HG03558 (cell line): ENCODE results near the gene MTHFD1L.

ENCODE experiments used
- ATAC-seq: cut with Tn5 transposase; IDR thresholded peaks from one replicate; pipeline ENCODE4 v1.9.1; 2021; ENCODE audit warnings: moderate number of reproducible peaks; ENCODE audit not compliant: unreplicated experiment; ENCODE audit errors: extremely low read depth

MTHFD1L gene

DNA sequence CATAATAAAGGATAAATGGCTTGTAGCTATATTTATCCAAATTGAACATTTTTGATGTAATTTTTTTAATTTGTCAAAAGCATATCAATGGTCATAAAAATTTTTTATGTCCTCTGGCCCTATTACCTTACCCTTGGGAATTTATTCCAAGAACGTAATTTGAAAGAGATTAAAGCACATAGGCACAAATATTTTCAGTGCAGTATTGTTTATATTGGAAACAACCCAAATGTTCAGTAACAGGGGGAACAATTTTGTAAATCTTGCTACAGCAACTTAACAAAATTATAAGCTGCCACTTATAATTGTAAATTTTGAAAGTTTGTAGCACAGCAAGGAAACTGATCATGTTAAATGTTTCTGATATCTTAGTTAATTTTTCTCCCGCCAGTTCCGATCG, 142.4 kb downstream of the MTHFD1L start:
- no peak for ATAC-seq

DNA sequence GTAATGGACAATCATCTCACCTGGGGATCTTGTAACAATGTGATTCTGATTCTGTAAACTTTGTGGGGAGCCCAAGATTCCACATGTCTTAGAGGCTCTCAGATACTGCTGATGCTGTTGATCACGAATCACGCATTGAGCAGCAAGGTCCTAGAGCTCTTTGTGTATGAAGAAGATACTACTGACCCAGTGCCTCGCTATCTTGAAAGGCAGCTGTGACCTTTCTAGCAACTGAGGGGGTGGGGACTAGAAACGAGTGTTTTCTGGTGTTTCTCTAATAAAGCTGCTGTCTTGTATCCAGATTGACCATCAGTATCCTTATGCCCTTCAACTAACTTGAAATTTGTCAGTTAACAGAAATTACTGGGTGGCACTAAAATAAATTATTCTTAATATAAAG, 142.9 kb downstream of the MTHFD1L start:
- no peak for ATAC-seq

DNA sequence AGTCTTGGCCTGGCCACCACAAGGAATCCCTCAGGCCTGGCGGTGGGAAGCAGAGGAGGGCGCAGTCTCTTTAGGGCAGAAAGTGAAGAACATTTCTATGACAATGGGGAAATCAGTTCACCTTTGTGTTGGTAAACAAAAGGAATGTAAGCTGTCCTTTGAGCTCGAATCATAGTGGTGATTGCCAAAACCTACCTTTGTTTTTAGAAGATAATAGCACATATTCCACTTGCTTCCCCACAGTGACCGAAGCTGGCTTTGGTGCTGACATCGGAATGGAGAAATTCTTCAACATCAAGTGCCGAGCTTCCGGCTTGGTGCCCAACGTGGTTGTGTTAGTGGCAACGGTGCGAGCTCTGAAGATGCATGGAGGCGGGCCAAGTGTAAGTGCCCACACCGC, 144.1 kb downstream of the MTHFD1L start:
- no peak for ATAC-seq

DNA sequence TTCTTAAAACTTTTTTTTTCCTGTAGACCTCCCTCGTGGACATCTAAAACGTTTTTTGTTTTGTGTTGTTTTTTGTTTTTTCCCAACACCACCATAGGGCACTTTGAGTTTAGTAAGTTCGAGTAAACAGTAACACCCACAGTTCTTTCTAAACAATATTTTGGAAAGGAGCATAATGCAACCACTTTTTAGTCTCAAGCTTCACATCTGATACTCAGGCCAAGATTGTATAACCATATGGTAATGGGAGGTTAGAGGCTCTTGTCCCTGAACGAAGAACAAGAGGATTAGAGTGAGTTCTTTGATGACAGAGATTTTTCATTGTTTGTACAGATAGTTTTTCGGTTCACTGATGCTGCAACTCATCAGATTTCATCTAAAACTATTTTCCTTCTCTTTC, 144.6 kb downstream of the MTHFD1L start:
- ATAC-seq = no peak

DNA sequence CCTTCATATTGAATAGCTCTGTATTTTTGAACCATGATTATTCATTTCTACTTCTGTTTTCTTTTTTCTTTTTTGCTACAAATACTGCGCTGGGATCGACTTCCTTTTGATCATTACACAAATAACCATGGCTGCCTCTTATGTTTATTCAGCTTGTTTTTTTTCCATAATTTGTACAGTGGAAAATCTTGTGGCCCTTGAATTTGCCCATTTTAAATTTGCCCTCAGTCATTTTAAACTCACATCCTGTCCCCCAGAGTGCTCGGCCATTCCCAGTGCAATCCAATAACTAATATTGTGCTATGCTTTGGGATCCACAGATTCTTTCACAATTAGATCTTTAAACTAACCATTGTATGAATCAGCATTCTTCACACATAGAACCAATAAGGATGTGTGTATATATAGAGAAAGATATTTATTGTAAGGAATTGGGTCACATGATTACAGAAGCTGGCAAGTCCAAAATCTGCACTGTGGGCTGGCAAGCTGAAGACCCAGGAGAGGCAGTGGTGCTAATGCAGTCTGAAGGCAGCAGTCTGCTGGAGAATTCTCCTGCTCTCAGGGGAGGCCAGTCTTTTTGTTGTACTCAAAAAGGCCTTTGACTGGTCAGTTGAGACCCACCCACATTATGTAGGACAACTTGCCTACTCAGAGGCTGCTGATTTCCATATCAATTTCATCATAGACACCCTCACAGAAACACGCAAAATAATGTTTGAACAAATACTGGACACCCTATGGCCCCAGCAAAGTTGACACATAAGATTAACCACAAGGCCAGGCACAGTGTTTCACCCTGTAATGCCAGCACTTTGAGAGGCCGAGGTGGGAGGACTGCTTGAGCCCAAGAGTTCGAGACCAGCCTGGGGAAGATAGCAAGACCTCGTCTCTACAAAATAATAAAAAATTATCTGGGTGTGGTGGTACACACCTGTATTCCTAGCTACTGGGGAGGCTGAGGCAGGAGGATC, 147.1 kb downstream of the MTHFD1L start:
- no peak for ATAC-seq

DNA sequence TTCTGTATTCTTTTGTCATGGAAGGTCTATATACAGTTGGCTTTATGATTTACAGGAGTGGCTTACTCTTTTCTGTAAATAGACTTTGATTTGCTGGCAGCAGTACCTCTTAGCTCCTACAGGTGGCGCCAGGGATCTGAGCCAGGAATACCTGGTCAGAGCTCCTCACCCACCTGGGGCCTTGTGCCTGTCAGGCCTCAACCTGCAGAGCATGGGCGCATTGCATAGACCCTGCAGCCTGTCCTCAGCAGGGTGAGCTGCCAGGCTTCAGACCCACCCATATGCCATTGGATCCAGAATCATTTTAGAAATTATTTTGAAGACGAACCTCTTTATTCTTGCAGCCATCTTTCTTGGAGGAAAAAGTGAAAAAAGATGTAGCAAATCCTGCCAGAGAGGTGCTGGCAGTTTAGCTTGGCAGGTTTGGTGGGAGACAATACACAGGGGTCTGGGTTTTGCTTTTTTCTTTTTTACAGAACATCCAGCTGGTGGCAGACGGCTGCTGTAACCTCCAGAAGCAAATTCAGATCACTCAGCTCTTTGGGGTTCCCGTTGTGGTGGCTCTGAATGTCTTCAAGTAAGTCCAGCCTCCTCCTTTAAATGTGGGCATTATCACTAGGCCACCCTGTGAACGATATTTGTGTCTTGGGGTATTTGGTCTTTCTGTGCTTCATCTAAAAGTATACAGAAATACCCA, 149.1 kb downstream of the MTHFD1L start:
- no peak for ATAC-seq

DNA sequence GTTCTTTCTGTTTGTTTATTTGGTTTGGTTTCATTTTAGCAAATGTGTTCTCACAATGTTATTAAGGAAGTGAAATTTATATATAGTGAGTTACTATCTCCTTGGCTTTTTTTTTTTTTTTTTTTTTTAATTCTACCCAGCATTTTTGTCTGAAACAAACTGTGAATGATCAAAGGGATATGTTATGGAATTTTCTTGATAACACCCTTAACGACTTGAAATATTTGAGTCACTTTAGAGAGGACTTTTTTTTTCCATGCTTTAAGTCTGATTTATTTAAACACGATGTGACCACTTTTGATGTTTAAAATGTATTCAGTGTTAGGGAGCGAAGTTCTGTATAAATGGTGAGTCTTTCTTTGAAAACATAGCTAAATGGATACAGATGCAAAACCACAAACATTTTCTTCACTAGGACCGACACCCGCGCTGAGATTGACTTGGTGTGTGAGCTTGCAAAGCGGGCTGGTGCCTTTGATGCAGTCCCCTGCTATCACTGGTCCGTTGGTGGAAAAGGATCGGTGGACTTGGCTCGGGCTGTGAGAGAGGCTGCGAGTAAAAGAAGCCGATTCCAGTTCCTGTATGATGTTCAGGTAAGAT, 149.7 kb downstream of the MTHFD1L start:
- ATAC-seq = no peak

DNA sequence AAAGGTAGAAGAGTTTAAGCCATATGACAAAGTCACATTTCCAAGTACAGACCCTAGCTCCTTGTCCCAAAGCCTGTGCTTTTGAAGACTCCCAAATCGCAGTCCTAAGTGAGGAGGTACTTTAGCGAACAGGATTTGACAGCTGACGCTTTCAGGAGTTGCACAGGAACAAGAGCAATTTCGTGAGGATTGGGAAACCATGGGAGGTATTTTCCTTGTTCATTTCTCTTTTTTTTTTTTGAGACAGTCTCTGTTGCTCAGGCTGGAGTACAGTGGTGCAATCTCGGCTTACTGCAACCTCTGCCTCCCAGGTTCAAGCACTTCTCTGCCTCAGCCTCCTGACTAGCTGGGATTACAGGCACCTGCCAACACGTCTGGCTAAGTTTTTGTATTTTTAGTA, 150.6 kb downstream of the MTHFD1L start:
- ATAC-seq = no peak

DNA sequence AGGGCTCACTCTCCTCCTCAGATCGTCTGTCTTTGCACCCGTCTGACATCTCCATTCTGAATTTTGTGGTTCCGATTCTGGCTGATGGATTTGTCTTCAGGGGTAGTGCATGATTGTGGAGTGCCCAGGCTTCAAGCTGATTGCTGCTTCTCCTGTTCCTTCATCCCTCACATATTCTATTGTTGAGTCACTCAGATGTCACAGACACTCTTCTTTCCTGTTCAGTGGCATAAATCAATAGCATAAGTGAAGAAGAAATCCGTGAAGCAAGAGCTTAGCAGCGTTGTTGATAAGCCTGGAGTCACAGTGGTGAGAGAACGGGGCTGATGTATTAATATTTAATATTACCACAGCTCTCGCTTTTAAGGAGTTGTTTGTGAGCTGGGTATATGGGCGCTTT, 152.5 kb downstream of the MTHFD1L start:
- ATAC-seq = no peak

DNA sequence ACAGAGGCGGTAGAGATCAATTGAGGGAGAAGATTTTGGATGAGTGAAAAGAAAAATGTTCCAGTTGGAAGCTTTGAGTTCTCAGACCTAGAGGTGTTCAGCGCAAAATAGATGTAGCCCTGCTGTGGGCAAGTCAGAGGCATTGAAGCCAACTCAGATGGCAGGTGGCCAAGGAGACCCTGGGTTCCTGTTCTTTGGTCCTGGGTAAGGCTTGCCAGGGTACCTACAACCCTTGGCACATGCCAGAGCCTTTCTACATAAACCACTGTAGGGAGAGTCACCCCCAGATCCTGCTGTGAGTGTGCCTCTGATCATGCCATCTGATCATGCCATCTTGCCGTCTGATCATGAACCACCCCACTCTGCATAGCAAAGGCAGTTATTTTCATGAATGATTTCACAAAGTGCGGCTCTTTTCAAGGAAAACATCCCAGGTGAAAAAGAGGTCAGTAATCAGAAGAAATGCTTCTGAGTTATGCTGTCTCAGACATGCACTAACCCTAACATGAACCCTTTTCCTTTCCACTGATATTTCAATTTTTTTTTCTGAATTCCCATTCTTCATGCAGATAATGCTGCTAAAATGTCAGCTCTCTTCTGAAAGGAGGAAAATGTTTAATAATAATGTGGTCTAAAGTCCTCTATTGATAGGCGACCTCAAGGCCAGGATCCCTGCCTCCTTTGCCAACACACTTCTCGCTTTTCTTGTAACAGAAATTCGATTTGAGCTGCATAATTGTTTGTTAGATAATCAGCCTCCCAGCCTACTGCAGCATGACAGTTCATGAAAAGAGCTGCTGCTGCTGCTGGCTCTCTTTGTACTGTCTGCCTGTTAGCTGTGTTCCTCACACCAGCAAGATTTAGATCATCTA, 153.6 kb downstream of the MTHFD1L start:
- no peak for ATAC-seq

DNA sequence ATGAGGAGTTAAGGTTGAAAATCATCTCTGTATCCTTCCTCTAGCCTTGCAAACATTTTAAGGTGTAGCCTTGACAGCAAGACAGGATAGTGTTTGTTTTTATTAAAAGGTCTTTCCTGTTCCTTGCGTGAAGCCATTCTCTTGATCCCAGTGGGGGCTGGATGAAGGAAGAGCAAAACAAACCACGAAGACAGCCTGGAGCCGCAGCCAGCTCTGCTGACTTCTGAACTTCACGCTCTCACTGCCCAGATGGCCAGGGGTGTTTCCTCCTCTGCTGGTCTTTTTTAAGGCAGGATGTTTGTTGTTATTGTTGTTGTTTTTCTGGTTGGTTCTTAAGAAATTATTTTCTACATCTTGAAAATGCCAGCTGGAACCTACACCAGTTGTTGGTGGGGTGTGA, 156.4 kb downstream of the MTHFD1L start:
- ATAC-seq = no peak

DNA sequence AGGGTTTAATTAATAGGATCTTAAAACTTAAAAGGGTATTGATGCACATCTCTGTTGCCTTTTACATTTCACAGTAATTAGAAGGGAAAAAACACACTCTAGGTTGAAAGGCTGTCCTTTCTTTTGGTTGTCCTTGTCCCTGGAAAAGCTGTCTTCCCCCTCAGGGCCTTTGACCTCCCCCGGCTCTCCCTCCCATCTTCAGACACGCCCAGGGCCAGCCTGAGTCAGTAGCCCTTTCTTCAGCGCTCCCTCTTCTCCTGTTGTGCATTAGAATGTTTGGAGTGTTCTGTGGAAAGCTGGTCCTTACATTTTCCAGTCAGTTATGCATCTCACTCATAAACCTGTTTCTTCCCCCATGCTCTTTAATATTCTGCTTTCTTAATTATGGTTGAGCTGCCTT, 157.0 kb downstream of the MTHFD1L start:
- no peak for ATAC-seq

DNA sequence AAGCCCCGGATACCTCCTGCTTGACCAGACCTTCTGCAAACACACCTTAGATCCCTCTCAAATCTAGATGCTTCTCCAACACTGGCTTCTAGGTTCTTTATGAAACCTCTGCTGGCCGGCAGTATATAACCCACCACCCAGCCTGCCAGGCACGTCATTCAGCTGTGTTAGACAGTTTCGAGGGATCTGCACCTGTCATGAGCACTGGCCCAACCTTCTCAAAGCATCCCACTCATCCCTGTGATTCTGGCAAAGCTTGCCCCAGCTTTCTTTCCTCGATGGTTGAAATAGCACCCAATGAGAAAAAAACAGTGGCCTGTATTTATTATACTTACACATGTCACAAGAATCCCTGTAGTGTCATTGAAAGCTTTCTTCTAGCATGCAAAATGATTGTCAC, 157.8 kb downstream of the MTHFD1L start:
- ATAC-seq = no peak

DNA sequence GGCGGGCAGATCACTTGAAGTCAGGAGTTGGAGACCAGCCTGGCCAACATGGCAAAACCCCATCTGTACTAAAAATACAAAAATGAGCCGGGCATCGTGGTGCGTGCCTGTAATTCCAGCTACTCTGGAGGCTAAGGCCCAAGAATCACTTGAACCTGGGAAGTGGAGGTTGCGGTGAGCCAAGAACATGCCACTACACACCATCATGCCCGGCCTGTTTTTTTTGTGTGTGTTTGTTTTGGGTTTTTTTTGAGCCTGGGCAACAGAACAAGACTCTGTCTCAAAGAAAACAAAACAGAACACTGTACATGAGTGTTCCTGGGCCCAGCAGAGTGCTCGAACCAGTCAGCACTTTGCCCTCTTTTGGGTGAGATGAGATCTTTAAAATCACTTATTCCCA, 159.1 kb downstream of the MTHFD1L start:
- ATAC-seq = no peak

DNA sequence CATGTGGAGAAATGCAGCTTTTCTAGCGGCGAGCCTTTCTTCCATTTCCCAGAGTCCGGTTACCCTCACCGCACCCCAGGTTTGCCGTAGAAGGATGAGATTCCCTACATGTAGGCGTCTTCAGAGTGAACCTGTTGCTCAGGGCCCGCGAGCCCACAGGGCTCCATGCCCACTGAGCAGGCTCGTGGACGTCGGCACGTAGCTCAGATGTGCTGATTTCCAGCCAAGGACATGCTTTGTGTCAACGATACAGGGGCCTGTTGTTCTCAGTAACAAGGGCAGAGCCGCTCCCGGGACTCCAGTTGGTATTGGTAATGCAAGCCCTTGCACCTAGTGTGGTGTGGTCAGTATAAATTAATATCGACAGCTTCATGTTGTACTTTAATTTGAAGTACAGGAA, 159.6 kb downstream of the MTHFD1L start:
- no peak for ATAC-seq

DNA sequence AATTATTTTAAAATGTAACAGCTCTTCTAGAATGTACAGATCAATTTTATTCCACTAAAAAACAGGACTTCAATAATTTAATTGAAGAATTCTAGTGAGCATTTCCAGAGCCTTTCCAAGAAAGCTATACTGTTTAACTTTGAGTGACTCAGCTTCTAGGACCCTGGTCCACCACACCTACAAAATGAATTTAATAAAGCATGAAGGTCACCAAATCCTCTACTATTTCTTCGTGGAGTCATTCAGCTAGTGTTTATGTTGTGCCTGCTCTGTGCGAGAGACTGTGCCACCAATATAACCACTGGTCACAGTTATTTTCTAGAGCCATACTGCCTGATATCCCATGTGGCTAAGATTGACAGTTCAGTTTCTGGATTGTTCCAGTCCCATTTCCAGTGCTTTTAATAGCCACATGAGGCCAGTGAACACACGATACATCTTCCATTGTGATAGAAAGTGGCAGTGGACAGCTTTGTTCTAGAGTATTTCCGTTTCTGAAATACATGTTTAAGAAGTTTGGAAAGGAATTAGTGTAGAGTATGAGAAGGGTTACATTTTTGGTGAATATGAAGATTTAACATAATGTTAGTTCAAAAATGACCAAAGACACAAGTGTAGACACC, 160.7 kb downstream of the MTHFD1L start:
- no peak for ATAC-seq

DNA sequence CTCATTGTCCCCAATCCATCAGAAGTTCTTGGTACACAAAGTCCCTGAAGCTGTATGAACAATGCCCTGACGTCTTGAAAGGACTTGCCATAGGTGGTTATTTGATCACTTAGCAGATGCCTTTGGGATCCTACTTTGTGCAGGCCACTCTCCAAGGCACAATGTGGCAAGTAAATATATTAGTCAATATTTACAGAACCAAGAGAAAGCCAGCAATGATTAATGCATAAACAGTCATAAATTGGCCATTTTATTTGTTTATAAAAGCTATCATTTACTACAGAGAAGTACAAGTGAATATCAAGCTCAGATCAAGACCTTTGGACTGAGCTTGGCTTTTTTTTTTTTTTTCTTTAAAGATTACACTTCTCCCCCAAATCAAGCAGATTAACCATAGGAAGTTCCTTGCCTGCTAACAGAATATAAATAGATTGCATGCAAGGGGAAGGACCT, 161.8 kb downstream of the MTHFD1L start:
- no peak for ATAC-seq

DNA sequence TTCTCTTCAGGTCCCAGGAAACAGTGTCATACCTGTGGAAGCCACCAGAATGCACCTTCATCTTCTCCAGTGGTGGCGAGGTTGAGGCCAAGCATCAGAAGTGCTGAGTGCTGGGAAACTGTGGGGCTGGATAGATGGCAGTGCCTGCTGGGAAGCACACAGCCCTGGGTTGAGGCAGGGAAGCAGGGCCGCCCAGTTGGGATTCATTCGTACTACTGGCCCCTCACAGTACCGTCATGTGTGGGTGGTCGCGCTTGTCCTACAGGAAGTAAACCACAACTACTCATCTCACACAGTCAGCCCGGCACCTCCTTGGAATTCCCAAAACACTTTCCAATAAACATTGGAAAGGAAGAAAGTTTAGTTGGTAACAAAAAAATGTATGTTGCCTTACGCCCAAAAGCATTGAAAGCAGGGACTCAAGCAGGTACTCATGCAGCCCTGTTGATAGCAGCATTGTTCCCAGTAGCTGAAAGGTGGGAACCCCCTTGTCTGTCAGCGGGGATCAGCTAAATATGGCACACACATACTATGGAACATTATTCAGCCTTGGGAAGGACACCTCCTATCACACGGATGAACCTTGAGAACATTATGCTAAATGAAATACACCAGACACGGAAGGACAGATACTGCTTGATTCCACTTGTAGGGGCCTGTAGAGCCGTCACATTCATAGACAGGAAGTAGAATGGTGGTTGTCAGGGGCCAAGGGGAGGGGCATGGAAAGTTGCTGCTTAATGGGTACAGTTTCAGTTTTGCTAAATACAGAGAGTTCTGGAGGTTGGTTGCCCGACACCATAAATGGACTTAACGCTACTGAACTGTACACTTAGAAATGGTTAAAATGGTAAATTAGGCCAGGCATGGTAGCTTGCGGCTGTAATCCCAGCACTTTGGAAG, 162.7 kb downstream of the MTHFD1L start:
- no peak for ATAC-seq

DNA sequence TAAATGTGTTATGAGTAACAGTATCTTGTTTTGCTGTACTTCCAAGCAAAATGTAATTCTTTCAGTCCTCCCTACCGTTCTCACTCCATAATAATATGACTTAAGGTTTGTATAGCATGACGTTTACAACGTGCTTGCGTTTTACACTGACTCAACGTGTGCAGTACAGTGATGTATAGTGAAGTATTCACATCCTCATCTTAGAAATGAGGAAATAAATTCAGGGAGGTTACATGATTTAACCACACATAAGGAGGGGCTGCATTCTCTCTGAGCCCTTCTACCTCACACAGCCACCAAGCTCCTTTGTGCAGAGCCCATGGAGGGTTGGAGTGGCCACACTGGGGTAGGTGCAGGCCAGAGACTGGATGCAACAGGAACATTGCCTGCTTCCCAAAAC, 164.5 kb downstream of the MTHFD1L start:
- no peak for ATAC-seq
